ENCODE results near the gene PPBP.

Gene PPBP

GRCh38 chr4:73947239-73947985, 40.6 kb downstream of the PPBP start:
- DNase-seq: peak; percentile 10

GRCh38 chr4:73945674-73946449, 42.1 kb downstream of the PPBP start:
- peak; percentile 8 for DNase-seq

- no peak for DNase-seq
Observed at GRCh38 chr4:73945140-73945539, 42.9 kb downstream of the PPBP start.

- no peak for DNase-seq
Observed at GRCh38 chr4:73944061-73944875, 43.7 kb downstream of the PPBP start.

GRCh38 chr4:73943555-73943954, 44.4 kb downstream of the PPBP start:
- no peak for DNase-seq

GRCh38 chr4:73936969-73937368, 51.0 kb downstream of the PPBP start:
- no peak for DNase-seq

Data from NCI-H774 (cell line).